ENCODE measurements around the gene GBF1.

Gene GBF1

DNA sequence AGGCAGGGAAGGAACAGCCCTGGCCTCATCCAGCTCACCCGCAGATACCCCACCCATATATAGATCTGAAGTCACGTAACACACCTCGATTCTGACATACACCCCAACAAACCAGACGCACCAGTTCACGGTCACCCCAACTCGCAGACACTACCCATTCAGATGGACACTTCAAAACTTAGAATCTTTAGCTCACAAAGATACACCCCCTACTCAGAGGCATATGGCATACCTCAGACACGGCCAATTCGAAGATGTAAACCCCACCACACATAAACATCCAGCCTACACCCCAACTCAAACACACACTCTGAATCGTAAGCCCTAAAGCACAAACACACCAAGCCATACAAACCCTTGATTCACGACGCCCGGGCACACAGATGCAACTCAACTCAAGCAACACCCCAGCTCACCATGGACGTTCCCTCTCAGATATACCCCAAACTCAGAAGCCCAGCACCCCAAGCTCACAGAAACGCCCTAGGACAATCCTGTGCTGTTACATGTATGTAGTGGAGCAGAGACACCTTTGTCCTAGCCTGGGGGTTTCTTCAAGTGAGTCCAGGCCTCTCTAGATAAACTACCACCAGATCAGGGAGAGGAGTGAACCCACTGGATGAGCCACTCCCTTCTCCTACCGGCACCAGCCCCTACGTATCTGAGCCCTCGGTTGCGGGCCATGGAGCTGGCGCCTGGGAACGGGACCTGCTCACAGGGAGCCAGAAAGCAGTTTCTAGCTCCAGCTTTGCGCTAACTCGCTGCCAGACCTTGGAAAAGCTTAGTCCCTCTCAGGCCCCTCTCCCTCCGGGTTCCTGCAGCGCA, 164.5 kb downstream of the GBF1 start:
- DNase-seq = peak; percentile 32

DNA sequence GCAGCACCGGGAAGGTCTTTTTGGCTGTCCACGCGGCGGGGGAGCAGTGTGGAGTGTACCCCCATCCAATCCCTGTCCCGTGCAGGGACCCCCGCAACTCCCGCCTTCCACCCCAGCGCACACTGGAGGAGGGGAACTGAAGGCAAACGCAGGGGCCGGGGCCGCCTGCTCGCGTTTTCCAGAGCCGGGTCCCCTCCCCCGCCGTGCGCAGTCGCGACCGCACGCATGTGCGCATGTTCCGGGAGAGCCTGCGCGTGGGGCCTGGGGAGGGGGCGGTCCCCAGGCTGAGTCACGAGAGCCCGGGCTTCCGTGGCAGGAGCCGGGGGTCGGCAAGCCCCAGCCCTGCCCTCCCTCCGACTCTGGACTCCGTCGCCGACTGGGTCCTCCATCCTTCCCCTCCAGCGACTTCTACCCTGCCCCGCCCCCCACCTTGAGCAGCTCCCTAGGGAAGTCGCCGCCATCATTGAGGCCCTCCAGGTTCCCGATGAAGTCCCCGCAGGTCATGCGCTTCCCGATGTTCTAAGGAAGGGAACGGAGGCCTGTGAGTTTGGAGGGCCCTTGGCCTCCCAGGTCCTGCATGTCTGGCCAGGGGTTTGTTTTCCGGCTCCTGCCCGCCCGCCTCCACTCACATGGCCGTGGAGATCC, 165.2 kb downstream of the GBF1 start:
- DNase-seq = no peak

DNA sequence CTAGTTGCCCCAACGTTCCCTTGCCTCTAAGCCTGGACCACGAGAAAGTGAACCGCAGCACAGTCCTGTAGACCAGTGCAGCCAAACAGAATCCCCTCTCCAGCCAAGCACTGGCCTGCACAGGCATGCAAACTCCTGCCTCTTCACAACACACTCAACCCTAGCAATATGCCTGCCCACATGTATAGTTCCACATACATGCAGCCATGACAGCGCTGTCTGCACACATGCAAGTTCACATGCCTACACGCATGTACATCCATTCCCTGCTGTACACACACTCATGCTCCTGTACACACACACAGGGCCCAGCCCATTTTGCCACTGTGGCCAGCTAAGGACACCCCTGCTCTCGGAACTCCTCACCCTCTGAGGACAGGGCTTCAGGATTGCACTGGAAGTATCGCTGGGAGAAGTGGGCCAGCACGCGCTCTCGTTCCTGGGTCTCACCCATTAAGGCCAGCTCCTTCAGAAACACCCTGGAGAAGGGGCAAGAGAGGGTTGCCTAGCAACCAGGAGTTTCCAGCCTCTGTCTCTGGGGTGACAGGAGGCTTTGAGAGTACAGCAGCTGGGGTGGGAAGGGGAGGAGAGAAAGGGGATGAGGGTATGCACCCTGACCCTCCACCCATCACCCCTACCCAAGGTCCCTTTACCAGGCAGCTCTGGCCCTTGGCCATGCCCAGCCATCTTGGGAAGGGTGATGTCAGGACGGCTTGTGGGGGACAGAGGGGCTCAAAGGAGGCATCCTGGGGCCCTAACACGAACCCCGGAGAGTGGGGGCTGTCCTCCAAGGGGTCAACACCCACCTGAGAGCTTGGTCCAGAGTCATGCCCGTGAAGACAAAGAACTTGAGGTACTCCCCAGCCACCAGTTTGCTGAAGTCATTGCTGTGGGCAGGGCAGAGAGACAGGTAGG, 166.3 kb downstream of the GBF1 start:
- no peak for DNase-seq

- DNase-seq = no peak
Measured at GRCh38 chr10:102412293-102412692, 167.0 kb downstream of the GBF1 start.

DNA sequence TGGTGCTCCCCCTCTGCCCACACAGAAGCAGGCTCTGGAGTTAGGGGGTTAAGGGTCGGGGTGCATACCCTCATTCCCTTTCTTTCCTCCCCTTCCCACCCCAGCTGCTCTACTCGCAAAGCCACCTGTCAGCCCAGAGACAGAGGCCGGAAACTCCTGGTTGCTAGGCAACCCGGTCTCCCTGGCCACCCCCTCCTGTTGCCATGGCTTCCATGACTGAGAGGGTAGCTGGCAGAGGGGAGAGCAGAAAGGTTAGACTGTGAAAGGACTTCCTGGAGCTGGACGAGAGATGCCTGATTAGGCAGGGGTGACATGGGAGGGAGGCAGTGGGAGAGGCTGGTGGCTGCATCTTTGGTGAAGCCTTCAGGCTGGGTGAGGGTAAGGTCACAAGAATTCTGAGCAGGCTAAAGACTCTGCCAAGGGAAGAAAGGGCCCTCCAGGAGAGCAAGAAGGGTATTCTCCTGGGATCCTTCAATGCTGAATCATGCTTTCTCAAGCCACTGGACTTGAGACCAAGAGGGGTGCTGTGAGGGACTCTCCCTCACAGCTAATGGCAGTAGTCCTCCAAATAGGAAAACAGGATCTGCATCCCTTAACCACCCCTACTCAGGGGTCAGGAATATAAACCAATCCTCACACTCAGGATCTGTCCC, 167.8 kb downstream of the GBF1 start:
- DNase-seq = no peak

GRCh38 chr10:102413806-102414561, 168.7 kb downstream of the GBF1 start:
- DNase-seq = no peak

GRCh38 chr10:102414749-102415148, 169.4 kb downstream of the GBF1 start:
- no peak for DNase-seq

DNA sequence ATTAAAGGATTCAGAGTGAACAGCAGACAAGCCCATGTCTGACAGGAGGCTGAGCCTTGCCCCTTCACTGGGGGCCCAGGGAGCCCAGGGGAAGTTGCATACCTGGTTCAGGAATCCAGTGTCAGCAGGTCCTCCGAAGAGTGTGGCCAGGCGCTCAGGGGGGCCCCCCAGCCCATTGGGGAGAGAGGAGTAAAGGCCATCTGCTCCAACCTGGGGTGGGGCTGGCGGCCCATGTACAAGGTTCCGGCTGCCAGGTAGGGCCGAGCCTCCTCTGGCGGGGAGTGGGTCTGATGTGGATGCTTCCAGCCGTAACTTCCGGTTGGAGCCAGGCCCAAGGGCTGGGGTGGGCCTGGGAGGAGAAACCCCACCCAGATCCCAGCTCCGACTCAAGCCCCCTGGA, 171.0 kb downstream of the GBF1 start:
- no peak for DNase-seq

- no peak for DNase-seq
Measured at GRCh38 chr10:102416695-102417094, 171.4 kb downstream of the GBF1 start.

DNA sequence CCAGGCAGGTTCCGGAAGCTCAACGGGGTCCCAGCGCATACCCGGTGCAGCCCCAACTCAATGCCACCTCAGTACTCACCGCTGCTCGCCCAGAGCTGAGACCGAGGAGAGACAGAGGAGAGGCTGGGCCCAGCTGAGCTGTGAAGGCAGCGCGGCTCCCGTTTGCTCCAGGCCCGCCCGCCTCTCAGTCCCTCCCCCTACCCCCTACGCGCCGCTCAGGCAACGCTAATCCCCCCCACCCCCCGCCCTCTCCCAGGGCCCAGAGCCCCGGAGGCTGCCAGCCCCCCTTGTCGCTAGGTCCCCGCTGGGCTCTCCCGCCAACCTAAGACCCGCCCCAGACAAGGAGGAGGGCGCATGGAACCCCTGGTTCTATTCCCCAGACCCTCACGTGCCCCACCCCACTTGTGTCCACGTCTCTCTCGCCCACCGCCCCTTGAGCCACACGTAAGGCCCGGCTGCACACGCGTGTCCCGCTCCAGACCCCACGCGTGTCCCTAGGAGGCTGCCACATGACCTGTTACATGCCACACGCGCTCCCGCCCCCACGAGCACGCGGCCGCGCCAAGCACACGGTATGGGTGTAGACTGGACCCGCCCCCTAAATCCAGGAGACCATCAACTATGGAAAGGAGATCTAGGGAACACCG, 173.4 kb downstream of the GBF1 start, which contains the start of gene PSD:
Gene PSD (minus strand): TSS at position 164 of the 647 bp plus-strand sequence. CDS start 1,747 bp downstream, outside the sequence.
- DNase-seq = no peak

DNA sequence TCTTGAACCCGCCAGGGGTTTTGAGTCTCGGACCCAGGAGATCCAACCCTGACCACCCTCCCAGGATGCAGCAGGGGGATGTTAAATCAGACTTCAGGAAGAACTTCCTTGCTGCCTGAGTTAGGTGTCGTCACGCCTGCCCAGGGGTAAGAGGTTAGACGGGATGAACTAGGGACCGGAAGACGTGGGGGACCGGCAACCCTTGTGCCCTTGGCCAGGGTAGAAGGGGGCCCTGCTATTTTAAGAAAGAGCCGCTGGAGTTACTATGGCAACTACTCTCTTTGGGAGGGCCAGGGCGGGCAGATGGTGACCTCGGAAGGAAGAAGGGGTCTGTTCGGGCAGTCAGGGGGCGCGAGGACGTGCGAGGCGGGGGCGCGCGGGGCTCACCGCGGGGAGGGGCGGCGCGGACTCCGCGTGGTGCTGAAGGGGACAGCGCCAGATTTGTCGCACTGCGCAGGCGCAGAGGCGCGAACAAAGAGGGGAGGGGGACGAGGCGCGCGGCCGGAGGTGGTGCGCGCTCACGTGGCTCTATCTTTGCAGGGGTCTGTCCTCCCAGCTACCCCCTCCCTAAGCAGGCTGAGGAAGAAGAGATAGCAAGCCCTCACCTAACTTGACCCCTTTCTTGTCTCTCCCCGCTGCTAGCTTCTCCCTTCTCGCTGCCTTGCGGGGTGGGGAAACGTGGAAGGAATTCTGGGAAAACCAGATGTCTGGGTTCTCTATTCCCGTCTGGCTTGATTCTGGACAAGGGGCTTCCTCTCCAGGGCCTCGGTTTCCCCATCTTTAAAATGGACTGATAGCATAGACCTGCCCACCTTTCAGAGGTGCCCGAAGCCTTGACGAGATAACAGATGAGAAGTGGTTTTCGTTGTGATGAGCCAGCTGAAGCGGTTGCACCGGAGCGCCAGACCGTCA, 174.2 kb downstream of the GBF1 start:
- peak; percentile 82 for DNase-seq

GRCh38 chr10:102420181-102420713, 174.9 kb downstream of the GBF1 start:
- peak; percentile 43 for DNase-seq

- peak; percentile 93 for DNase-seq
Measured at GRCh38 chr10:102420714-102421506, 175.6 kb downstream of the GBF1 start, which contains the start of gene FBXL15. TSS of gene FBXL15 (plus strand) at chr10:102420836. CDS start at chr10:102421130, 294 bp downstream.

DNA sequence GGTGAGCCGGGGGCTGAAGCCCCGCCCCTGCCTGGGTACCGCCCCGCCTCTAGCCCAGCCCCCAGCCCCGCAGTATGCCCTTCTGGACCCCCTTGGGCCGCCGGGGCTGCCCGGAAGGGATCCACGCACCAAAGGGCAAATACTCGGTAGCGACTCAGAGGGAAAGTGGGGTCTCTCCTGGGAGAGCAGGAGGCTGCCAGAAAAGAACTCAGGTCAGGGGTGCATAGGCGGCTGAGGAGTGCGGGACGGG, 176.1 kb downstream of the GBF1 start:
- no peak for DNase-seq

GRCh38 chr10:102421757-102422512, 176.6 kb downstream of the GBF1 start:
- peak; percentile 49 for DNase-seq

DNA sequence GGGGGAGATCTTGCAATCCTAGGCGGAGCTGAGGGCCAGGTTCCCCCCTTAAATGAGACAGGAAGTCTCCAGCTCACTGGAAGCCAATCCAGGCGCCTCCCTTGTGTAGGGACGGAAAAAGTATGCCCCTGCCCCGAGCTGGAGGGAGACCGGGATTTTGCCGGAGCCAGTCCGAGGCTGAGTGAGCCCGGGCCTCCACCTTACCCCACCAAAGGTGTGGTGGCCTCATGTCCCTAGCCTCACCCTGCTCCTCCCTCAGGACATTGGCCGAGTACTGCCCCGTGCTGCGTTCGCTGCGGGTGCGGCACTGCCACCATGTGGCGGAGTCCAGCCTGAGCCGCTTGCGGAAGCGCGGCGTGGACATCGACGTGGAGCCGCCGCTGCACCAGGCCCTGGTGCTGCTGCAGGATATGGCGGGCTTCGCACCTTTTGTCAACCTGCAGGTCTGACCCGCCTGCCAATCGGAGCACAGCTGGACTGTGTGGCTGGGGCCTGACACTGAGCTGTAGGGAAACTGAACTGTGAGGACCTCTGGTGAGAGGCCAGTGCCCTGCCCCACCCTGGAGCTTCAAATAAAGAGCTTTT, 177.3 kb downstream of the GBF1 start:
- DNase-seq = peak; percentile 88

GRCh38 chr10:102423372-102423968, 178.1 kb downstream of the GBF1 start:
- DNase-seq = no peak

DNA sequence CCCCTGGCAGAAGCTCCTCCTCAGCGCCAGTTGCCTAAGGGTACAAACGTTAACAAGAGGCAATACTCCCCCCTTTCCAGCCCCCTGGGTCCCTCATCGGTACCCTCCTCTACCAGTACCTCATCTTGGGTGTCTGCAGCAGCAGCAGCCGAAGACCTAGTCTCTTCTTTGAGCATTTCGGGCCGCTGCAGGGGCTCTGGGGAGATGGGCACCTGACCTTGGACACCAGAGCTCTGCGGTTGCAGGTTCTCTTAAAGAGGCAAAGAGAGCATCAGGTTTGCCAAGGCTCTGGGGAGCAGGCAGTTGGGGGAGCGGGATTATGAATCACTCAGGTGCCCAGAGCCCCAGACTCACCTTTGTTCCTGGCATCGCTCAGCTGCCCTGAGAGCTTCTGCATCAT, 178.8 kb downstream of the GBF1 start:
- no peak for DNase-seq
